ENCODE measurements around the gene CDON. TPM values are rescaled to one million over a fixed set of nuclear protein-coding genes. Genes with fewer than 3 reads are reported as not detected.

Gene CDON
- polyA plus RNA-seq, 1 of the 3 experiments (the other 2 are of a cell fraction) = 3.7 TPM

DNA sequence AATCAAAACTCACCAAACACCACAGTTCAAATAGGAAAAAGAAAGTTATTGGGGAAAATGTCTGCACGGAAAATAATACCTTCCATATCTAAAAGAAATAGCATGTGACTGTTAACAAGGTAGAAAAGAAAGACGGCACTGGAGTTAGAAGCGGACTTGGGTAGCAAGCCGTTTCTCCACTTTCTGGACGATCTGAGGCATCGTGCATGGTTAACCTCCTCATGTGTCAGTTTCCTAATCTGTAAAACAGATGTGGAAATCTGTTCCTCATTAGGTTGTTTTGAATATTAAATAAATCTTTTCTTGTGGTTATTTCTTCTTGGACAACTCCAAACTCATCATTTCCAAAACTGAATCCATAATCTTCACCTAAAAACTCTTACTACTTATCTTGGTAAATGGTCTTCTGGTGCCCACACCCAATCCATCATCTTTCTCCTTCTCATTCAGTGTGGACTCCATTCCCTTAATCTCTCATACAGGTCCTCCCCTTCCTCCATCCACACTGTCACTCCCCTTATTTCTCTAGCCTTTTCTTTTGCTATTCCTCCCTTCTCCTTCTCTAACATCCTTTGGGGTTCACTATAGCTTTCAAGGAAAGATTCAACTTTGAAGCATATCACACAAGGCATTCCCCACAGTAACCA, 63.3 kb downstream of the CDON start (continued):
- TF ChIP-seq, protein P1, sequence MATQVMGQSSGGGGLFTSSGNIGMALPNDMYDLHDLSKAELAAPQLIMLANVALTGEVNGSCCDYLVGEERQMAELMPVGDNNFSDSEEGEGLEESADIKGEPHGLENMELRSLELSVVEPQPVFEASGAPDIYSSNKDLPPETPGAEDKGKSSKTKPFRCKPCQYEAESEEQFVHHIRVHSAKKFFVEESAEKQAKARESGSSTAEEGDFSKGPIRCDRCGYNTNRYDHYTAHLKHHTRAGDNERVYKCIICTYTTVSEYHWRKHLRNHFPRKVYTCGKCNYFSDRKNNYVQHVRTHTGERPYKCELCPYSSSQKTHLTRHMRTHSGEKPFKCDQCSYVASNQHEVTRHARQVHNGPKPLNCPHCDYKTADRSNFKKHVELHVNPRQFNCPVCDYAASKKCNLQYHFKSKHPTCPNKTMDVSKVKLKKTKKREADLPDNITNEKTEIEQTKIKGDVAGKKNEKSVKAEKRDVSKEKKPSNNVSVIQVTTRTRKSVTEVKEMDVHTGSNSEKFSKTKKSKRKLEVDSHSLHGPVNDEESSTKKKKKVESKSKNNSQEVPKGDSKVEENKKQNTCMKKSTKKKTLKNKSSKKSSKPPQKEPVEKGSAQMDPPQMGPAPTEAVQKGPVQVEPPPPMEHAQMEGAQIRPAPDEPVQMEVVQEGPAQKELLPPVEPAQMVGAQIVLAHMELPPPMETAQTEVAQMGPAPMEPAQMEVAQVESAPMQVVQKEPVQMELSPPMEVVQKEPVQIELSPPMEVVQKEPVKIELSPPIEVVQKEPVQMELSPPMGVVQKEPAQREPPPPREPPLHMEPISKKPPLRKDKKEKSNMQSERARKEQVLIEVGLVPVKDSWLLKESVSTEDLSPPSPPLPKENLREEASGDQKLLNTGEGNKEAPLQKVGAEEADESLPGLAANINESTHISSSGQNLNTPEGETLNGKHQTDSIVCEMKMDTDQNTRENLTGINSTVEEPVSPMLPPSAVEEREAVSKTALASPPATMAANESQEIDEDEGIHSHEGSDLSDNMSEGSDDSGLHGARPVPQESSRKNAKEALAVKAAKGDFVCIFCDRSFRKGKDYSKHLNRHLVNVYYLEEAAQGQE (IDR thresholded peaks at IDR 0.05; ENCODE audit: low read depth, low read length) = no peak
- TF ChIP-seq ELF1 (IDR thresholded peaks at IDR 0.05) (no peak), JUND (IDR thresholded peaks at IDR 0.05) (no peak)

DNA sequence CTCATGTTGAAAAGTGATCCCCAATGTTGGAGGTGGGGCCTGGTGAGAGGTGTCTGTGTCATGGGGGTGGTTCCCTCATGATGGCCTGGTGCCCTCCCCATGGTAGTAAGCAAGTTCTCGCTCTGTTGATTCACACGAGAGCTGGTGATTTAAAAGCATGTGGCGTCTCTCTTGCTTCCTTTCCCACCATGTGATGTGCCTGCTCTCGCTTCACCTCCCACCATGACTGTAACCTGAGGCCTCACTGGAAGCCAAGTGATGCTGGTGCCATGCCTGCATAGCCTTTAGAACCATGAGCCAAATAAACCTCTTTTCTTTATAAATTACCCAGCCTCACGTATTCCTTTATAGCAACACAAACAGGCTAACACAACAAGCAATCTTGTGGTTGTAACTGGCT, 64.4 kb downstream of the CDON start:
- Histone ChIP-seq H3K9me2 (no peaks in the 10 kb centered on the region), H3K36me3 (replicated peaks in 1 of 2; ENCODE audit: control insufficient read depth in 1 of 2, insufficient read depth in 2 of 2, low read length in 1 of 2) (peaks cover 0 to 27% of the 10 kb centered on the region in 2 experiments), H3K27ac (ENCODE audit: low read depth in 2 of 2, low read length in 1 of 2) (no peak overlapping the region), H3F3A (replicated peaks; ENCODE audit: insufficient read depth) (no peaks in the 10 kb centered on the region), H2AFZ (ENCODE audit: low read depth) (no peak overlapping the region), H4K20me1 (ENCODE audit: insufficient read depth) (no peaks in the 10 kb centered on the region), H3K27me3 (ENCODE audit: insufficient read depth) (no peaks in the 10 kb centered on the region), H3K9me3 (no peaks in the 10 kb centered on the region), H3K4me2 (no peak overlapping the region), H3K4me3 (ENCODE audit: low read depth in 2 of 2, low read length in 1 of 2) (no peak overlapping the region), H3K9ac (no peak overlapping the region), H3K79me2 (ENCODE audit: insufficient read depth) (no peaks in the 10 kb centered on the region), H3K4me1 (ENCODE audit: control insufficient read depth in 1 of 2, insufficient read depth in 2 of 2, low read depth in 1 of 2, low read length in 1 of 2) (no peaks in the 10 kb centered on the region)
- POLR2A ChIA-PET = no interaction called here
- DNase-seq = no peak
- TF ChIP-seq RCOR1 (IDR thresholded peaks at IDR 0.05; ENCODE audit: low read length) = no peak
- TF ChIP-seq, protein P2, sequence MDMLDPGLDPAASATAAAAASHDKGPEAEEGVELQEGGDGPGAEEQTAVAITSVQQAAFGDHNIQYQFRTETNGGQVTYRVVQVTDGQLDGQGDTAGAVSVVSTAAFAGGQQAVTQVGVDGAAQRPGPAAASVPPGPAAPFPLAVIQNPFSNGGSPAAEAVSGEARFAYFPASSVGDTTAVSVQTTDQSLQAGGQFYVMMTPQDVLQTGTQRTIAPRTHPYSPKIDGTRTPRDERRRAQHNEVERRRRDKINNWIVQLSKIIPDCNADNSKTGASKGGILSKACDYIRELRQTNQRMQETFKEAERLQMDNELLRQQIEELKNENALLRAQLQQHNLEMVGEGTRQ (IDR thresholded peaks at IDR 0.05; ENCODE audit: borderline replicate concordance, low read depth, low read length) = no peak
- no peak for TF ChIP-seq GATA2 (CRISPR knock-in tag; IDR thresholded peaks at IDR 0.05)
- no peak for TF ChIP-seq JUND (IDR thresholded peaks at IDR 0.05)
- TF ChIP-seq RFX5 (IDR thresholded peaks at IDR 0.05; ENCODE audit: low read length) = no peak
- CTCF ChIA-PET = interaction anchor here (1.0 kb wide), 1 partner anchor 33 kb away, joined by 3 read pairs; no protein-coding TSS in a partner anchor
- 97% methylated on average over 5 of the region's 5 CpGs for WGBS (ENCODE audit: low lambda C conversion rate)

DNA sequence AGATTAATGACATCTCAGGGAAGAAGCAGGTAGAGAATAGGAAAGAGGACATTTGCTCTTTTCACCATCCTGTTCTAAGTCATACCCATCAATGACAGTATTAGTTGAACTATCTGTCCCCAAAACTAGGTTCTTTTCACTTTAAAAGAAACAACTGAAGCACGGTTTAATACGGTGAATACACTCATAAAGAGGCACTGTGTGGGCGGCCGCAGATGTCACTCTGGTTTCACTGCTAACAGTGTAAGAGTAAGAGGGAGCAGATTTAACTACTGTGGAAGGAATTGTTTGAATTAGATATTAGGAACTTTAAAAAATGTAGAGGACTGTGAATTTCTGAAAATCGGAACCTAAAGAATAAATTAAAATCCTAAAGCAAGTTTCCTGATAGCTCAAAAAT, 67.4 kb downstream of the CDON start:
- 94% methylated on average over 5 of the region's 5 CpGs for WGBS (ENCODE audit: low lambda C conversion rate)
- TF ChIP-seq JUND (IDR thresholded peaks at IDR 0.05) (no peak), FOXJ3 (CRISPR knock-in tag; IDR thresholded peaks at IDR 0.05) (no peak), ELF1 (IDR thresholded peaks at IDR 0.05) (no peak), EZH2phosphoT487 (IDR thresholded peaks at IDR 0.05; ENCODE audit: borderline replicate concordance, low read depth) (no peak), GATA2 (CRISPR knock-in tag; IDR thresholded peaks at IDR 0.05) (no peak), NFIC (IDR thresholded peaks at IDR 0.05; ENCODE audit: borderline replicate concordance) (no peak), TAF1 (IDR thresholded peaks at IDR 0.05; ENCODE audit: borderline replicate concordance, low read depth, low read length) (no peak)
- TF ChIP-seq, protein P3, sequence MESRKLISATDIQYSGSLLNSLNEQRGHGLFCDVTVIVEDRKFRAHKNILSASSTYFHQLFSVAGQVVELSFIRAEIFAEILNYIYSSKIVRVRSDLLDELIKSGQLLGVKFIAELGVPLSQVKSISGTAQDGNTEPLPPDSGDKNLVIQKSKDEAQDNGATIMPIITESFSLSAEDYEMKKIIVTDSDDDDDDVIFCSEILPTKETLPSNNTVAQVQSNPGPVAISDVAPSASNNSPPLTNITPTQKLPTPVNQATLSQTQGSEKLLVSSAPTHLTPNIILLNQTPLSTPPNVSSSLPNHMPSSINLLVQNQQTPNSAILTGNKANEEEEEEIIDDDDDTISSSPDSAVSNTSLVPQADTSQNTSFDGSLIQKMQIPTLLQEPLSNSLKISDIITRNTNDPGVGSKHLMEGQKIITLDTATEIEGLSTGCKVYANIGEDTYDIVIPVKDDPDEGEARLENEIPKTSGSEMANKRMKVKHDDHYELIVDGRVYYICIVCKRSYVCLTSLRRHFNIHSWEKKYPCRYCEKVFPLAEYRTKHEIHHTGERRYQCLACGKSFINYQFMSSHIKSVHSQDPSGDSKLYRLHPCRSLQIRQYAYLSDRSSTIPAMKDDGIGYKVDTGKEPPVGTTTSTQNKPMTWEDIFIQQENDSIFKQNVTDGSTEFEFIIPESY (IDR thresholded peaks at IDR 0.05; ENCODE audit: borderline replicate concordance, low read depth) = no peak
- TF ChIP-seq, protein P4, sequence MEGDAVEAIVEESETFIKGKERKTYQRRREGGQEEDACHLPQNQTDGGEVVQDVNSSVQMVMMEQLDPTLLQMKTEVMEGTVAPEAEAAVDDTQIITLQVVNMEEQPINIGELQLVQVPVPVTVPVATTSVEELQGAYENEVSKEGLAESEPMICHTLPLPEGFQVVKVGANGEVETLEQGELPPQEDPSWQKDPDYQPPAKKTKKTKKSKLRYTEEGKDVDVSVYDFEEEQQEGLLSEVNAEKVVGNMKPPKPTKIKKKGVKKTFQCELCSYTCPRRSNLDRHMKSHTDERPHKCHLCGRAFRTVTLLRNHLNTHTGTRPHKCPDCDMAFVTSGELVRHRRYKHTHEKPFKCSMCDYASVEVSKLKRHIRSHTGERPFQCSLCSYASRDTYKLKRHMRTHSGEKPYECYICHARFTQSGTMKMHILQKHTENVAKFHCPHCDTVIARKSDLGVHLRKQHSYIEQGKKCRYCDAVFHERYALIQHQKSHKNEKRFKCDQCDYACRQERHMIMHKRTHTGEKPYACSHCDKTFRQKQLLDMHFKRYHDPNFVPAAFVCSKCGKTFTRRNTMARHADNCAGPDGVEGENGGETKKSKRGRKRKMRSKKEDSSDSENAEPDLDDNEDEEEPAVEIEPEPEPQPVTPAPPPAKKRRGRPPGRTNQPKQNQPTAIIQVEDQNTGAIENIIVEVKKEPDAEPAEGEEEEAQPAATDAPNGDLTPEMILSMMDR (IDR thresholded peaks at IDR 0.05) = no peak
- TF ChIP-seq, protein P2 (IDR thresholded peaks at IDR 0.05; ENCODE audit: borderline replicate concordance, low read depth, low read length) = no peak
- peaks cover under 1 to 6% of the 10 kb centered on the region in 2 experiments; a peak in 2 of 4 replicates for H3K4me1 ChIP-seq (ENCODE audit: control insufficient read depth in 1 of 2, insufficient read depth in 2 of 2, low read depth in 1 of 2, low read length in 1 of 2)

More for the DNA sequence above, 67.4 kb downstream of the CDON start:
- ChIA-PET CTCF (interaction anchor here (1.9 kb wide), 1 partner anchor 25 kb away, joined by 4 read pairs; no protein-coding TSS in a partner anchor), POLR2A (no interaction called here)
- Histone ChIP-seq H3K4me3 (ENCODE audit: low read depth in 2 of 2, low read length in 1 of 2) (no peak overlapping the region), H3K9me2 (no peaks in the 10 kb centered on the region), H3K36me3 (replicated peaks in 1 of 2; ENCODE audit: control insufficient read depth in 1 of 2, insufficient read depth in 2 of 2, low read length in 1 of 2) (peaks cover 0 to 25% of the 10 kb centered on the region in 2 experiments), H2AFZ (ENCODE audit: low read depth) (no peak overlapping the region), H3K9ac (no peak overlapping the region), H3K79me2 (ENCODE audit: insufficient read depth) (no peaks in the 10 kb centered on the region), H3F3A (replicated peaks; ENCODE audit: insufficient read depth) (no peaks in the 10 kb centered on the region), H3K4me2 (no peak overlapping the region), H4K20me1 (ENCODE audit: insufficient read depth) (no peaks in the 10 kb centered on the region), H3K9me3 (no peaks in the 10 kb centered on the region), H3K27ac (ENCODE audit: low read depth in 2 of 2, low read length in 1 of 2) (no peak overlapping the region), H3K27me3 (ENCODE audit: insufficient read depth) (no peaks in the 10 kb centered on the region)
- DNase-seq = no peak
